Activated T-helper 17 cell treated with anti-CD3 and anti-CD28 coated beads, Interleukin-2, amount 50 U/mL, for 72 hours (primary cell): ENCODE results near the gene PHIP. TPM values are rescaled to one million over a fixed set of nuclear protein-coding genes. Genes with fewer than 3 reads are reported as not detected.
"Not testable (repeated sequence)": the region's sequence is repeated elsewhere in the genome, so short reads cannot be mapped to it uniquely, and the experiment has no call there.

Source experiments
- ATAC-seq: fragments of 150-1000 bp; cut with Tn5 transposase; replicated peaks from 2 replicates; pipeline ENCODE4 v1.10.0; 2021; ENCODE audit warnings: mild to moderate bottlenecking, moderate library complexity
- H3K27ac Mint-ChIP-seq: one replicate; pipeline ENCODE4 v1.8.0; 2022; ENCODE audit warnings: mixed read lengths
- H3K27me3 Mint-ChIP-seq: one replicate; pipeline ENCODE4 v1.8.0; 2022; ENCODE audit warnings: mixed read lengths
- H3K36me3 Mint-ChIP-seq: one replicate; pipeline ENCODE4 v1.8.0; 2022; ENCODE audit warnings: low read depth, mild to moderate bottlenecking, mixed read lengths
- H3K4me1 Mint-ChIP-seq: one replicate; pipeline ENCODE4 v1.8.0; 2022; ENCODE audit warnings: mixed read lengths
- H3K4me3 Mint-ChIP-seq: one replicate; pipeline ENCODE4 v1.8.0; 2022; ENCODE audit warnings: mild to moderate bottlenecking, mixed read lengths
- H3K9me3 Mint-ChIP-seq: one replicate; pipeline ENCODE4 v1.8.0; 2022; ENCODE audit warnings: mixed read lengths
- total RNA-seq, 2 donors: library from RNA; stranded (reverse); gene quantifications; one replicate each; pipeline ENCODE4 v1.2.3, GENCODE V29; 2022

The PHIP gene
- total RNA-seq, 2 donors from 2014 or later, result 28.7 to 31.3 TPM

- H3K4me3 Mint-ChIP-seq, result peak overlapping the region; percentile 33
- peaks cover 32% of the 10 kb centered on the region for H3K27me3 Mint-ChIP-seq
These were observed 168.0 kb downstream of the PHIP start for GRCh38 chr6:78910010-78910409.

GRCh38 chr6:78909391-78909790 is 168.7 kb downstream of the PHIP start:
- no peak overlapping the region for H3K27ac Mint-ChIP-seq
- H3K27me3 Mint-ChIP-seq, result peaks cover 32% of the 10 kb centered on the region
- peaks cover 11% of the 10 kb centered on the region for H3K4me1 Mint-ChIP-seq
- peaks cover 21% of the 10 kb centered on the region for H3K36me3 Mint-ChIP-seq
- ATAC-seq, result no peak
- peak overlapping the region; percentile 33 for H3K4me3 Mint-ChIP-seq
- H3K9me3 Mint-ChIP-seq, result no peaks in the 10 kb centered on the region

More at GRCh38 chr6:78910010-78910409, 168.0 kb downstream of the PHIP start:
- H3K4me1 Mint-ChIP-seq, result peaks cover 11% of the 10 kb centered on the region
- H3K36me3 Mint-ChIP-seq, result peaks cover 21% of the 10 kb centered on the region
- H3K27ac Mint-ChIP-seq, result no peak overlapping the region
- H3K9me3 Mint-ChIP-seq, result no peaks in the 10 kb centered on the region
- no peak for ATAC-seq

- Mint-ChIP-seq H3K4me1 (peaks cover 11% of the 10 kb centered on the region), H3K9me3 (no peaks in the 10 kb centered on the region), H3K27ac (no peak overlapping the region), H3K4me3 (no peak overlapping the region), H3K36me3 (peaks cover 21% of the 10 kb centered on the region), H3K27me3 (peaks cover 32% of the 10 kb centered on the region)
- ATAC-seq, result no peak
These were observed 169.4 kb downstream of the PHIP start for GRCh38 chr6:78908621-78909020.

- Mint-ChIP-seq H3K4me3 (no peak overlapping the region), H3K27ac (no peak overlapping the region), H3K27me3 (no peaks in the 10 kb centered on the region), H3K9me3 (no peaks in the 10 kb centered on the region), H3K4me1 (no peaks in the 10 kb centered on the region), H3K36me3 (no peaks in the 10 kb centered on the region)
- no peak for ATAC-seq
These were observed 181.8 kb downstream of the PHIP start for GRCh38 chr6:78896227-78896626.

GRCh38 chr6:78889901-78890300 is 188.2 kb downstream of the PHIP start:
- not testable (repeated sequence) for H3K4me3 Mint-ChIP-seq, ATAC-seq, H3K36me3 Mint-ChIP-seq, H3K27me3 Mint-ChIP-seq, H3K27ac Mint-ChIP-seq, H3K9me3 Mint-ChIP-seq, H3K4me1 Mint-ChIP-seq

Other genes with a start within 250 kb of the PHIP start
- gene IRAK1BP1, start 210.7 kb downstream of the PHIP start, total RNA-seq, result 1 to 10 TPM in 1 of 2 donors, under 1 TPM in 1; 0.58 to 1.7 TPM
- 10 to 100 TPM; 29.6 to 42.2 TPM for gene HMGN3, start 156.4 kb upstream of the PHIP start, total RNA-seq